ENCODE measurements around the gene HK3.

GRCh38 chr5:176886336-176887251, 12.6 kb downstream of the HK3 start:
- TF ChIP-seq EZH2phosphoT487 (IDR thresholded peaks at IDR 0.05; ENCODE audit: low read depth), result no peak
- no peak for TF ChIP-seq CTCF (IDR thresholded peaks at IDR 0.05; ENCODE audit: low read depth, low read length)

Data from OCI-LY3 (cell line).